SK-N-MC (cell line): ENCODE results near the gene TBC1D20.

Experiments used
- DNase-seq: peaks from one replicate; pipeline ENCODE4 v3.0.0-alpha.2; 2011; ENCODE audit warnings: low read depth, low spot score
- H3K27ac ChIP-seq: fragments of 200-600 bp; sonication (generic); 2 replicates; pipeline ENCODE4 v1.5.1; 2016; ENCODE audit warnings: mixed run types
- H3K36me3 ChIP-seq: fragments of 200-600 bp; sonication (generic); 2 replicates; pipeline ENCODE4 v1.6.1; 2017; ENCODE audit warnings: antibody characterized with exemption, low read length, mixed read lengths; ENCODE audit not compliant: insufficient read depth
- H3K4me3 ChIP-seq: fragments of 200-600 bp; sonication (generic); 2 replicates; pipeline ENCODE4 v1.5.1; 2016
- H3K9ac ChIP-seq: fragments of 200-600 bp; sonication (generic); 2 replicates; pipeline ENCODE4 v1.8.0; 2017; ENCODE audit warnings: mixed run types, mixed read lengths; ENCODE audit not compliant: insufficient read length
- H3K9me3 ChIP-seq: fragments of 200-600 bp; sonication (generic); 2 replicates; pipeline ENCODE4 v1.6.1; 2017; ENCODE audit warnings: low read depth, mild to moderate bottlenecking, antibody characterized with exemption, low read length, moderate library complexity, mixed read lengths
- EZH2 ChIP-seq: fragments of 200-600 bp; sonication (generic); IDR thresholded peaks from one replicate; pipeline ENCODE4 v1.6.1; 2017; ENCODE audit warnings: antibody characterized with exemption
- FOXP2 ChIP-seq: optimal IDR thresholded peaks from 2 replicates; pipeline ENCODE3; 2011; ENCODE audit warnings: mild to moderate bottlenecking, moderate library complexity; ENCODE audit not compliant: insufficient read depth; ENCODE audit errors: extremely low read length, control extremely low read depth
- POLR2AphosphoS5 ChIP-seq: IDR thresholded peaks from 2 replicates; pipeline ENCODE4 v1.6.1; 2012; ENCODE audit warnings: mild to moderate bottlenecking, low read depth, low read length, borderline replicate concordance

The TBC1D20 gene

GRCh38 chr20:430091-430999 lies 32.0 kb downstream of the TBC1D20 start:
- H3K36me3 ChIP-seq, result peaks cover 14% of the 10 kb centered on the region; the same call in 1 of the 2 replicates

GRCh38 chr20:428658-429200 lies 33.6 kb downstream of the TBC1D20 start:
- no peak overlapping the region for H3K27ac ChIP-seq
- no peak overlapping the region for H3K9ac ChIP-seq
- TF ChIP-seq EZH2 (no peak), FOXP2 (no peak), POLR2AphosphoS5 (no peak)
- H3K4me3 ChIP-seq, result no peak overlapping the region
- no peaks in the 10 kb centered on the region for H3K9me3 ChIP-seq
- H3K36me3 ChIP-seq, result peaks cover 17% of the 10 kb centered on the region; the same call in 1 of the 2 replicates
- no peak for DNase-seq

More at GRCh38 chr20:430091-430999, 32.0 kb downstream of the TBC1D20 start:
- Histone ChIP-seq H3K27ac (no peak overlapping the region), H3K4me3 (no peak overlapping the region), H3K9me3 (no peaks in the 10 kb centered on the region), H3K9ac (no peak overlapping the region)
- TF ChIP-seq FOXP2 (no peak), POLR2AphosphoS5 (no peak)
- DNase-seq, result no peak

DNA sequence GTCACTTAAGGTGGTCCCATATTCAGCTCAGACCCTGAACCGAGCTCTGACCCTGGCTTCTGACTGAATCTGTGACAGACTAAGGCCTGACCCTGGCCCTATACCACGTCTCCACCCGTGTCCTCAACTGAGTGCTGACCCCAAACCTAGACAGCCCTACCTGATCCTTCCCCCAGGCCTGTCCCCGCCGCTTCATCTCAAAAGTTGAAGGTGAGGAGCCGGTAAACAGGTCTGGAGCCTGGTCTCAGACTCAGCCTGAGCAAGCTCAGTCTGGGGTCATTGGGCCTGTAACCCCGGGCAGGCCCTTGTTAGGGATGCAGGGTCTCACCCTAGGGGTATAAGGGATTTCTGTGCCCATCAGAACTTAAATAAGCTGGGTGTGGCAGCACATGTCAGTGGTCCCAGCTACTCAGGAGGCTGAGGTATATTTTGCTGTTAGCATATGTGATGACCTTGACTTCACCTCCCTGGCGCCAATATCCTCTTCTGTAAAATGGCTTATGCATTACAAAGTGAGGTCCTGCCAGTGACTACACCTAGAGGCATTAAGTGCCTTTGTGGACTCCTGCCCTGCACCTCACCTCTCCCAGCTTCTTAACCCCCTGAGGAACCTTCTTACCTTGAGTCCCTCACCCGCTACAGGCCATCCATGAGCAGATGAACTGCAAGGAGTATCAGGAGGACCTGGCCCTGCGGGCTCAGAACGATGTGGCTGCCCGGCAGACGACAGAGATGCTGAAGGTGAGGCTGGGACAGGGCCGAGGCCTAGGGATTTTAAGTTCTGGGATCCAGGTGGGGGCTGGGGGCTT lies 34.3 kb downstream of the TBC1D20 start:
- TF ChIP-seq FOXP2 (no peak), EZH2 (no peak), POLR2AphosphoS5 (no peak)
- Histone ChIP-seq H3K9me3 (no peaks in the 10 kb centered on the region), H3K36me3 (peaks cover 18% of the 10 kb centered on the region; the same call in 1 of the 2 replicates), H3K27ac (no peak overlapping the region), H3K4me3 (no peak overlapping the region), H3K9ac (no peak overlapping the region)
- no peak for DNase-seq

GRCh38 chr20:427401-427800 lies 34.9 kb downstream of the TBC1D20 start:
- no peak for DNase-seq
- Histone ChIP-seq H3K9me3 (no peaks in the 10 kb centered on the region), H3K9ac (no peak overlapping the region), H3K4me3 (no peak overlapping the region), H3K36me3 (peaks cover 18% of the 10 kb centered on the region; the same call in 1 of the 2 replicates), H3K27ac (no peak overlapping the region)
- TF ChIP-seq FOXP2, result no peak
- TF ChIP-seq EZH2, result no peak
- no peak for TF ChIP-seq POLR2AphosphoS5

DNA sequence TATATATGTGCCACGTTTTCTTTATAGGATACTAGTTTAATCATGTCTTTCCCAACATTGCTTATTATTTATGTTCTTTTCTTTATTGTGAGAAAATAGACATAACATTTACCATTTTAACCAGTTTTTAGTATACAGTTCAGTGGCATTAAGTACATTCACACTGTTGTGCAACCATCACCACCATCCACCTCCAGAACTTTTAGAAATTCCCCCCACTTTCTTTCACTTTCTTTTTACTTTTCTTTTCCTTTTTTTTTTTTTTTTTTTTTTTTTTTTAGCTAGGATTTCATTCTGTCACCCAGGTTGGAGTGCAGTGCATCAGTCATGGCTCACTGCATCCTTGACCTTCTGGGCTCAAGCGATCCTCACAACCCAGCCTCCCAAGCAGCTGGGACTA lies 35.8 kb downstream of the TBC1D20 start:
- TF ChIP-seq FOXP2, result no peak
- no peak for DNase-seq
- no peak overlapping the region for H3K9ac ChIP-seq
- H3K9me3 ChIP-seq, result no peaks in the 10 kb centered on the region
- H3K27ac ChIP-seq, result no peak overlapping the region
- H3K36me3 ChIP-seq, result peaks cover 18% of the 10 kb centered on the region; the same call in 1 of the 2 replicates
- no peak overlapping the region for H3K4me3 ChIP-seq

DNA sequence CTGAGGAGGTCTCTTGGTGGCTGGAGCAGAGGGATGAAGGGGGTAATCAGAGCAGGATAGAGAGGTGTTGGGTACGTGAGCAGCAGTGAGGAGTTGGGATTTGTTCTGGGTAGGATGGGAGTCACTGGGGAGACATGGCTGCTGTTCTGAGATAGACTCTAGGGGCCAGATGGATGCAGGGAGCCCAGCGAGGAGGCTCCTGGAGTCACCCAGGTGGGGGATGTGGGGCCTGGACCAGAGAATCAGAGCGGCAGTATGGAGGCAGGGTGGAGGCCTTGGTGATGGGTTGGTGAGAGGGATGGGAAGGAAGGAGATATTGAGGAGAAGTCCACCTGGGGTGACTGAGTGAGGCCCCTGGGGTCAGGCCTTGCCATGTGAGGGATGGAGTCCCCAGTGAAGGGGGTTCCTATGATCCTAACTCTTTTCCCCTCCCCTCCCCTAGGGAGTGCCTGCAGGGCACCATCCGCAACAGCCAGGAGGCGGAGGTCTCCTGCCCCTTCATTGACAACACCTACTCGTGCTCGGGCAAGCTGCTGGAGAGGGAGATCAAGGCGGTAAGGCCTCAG lies 40.6 kb downstream of the TBC1D20 start:
- no peak for DNase-seq
- H3K4me3 ChIP-seq, result no peak overlapping the region
- peaks cover 11% of the 10 kb centered on the region; the same call in 1 of the 2 replicates for H3K36me3 ChIP-seq
- H3K27ac ChIP-seq, result no peak overlapping the region
- no peak overlapping the region for H3K9ac ChIP-seq
- H3K9me3 ChIP-seq, result no peaks in the 10 kb centered on the region
- no peak for TF ChIP-seq EZH2
- no peak for TF ChIP-seq POLR2AphosphoS5

DNA sequence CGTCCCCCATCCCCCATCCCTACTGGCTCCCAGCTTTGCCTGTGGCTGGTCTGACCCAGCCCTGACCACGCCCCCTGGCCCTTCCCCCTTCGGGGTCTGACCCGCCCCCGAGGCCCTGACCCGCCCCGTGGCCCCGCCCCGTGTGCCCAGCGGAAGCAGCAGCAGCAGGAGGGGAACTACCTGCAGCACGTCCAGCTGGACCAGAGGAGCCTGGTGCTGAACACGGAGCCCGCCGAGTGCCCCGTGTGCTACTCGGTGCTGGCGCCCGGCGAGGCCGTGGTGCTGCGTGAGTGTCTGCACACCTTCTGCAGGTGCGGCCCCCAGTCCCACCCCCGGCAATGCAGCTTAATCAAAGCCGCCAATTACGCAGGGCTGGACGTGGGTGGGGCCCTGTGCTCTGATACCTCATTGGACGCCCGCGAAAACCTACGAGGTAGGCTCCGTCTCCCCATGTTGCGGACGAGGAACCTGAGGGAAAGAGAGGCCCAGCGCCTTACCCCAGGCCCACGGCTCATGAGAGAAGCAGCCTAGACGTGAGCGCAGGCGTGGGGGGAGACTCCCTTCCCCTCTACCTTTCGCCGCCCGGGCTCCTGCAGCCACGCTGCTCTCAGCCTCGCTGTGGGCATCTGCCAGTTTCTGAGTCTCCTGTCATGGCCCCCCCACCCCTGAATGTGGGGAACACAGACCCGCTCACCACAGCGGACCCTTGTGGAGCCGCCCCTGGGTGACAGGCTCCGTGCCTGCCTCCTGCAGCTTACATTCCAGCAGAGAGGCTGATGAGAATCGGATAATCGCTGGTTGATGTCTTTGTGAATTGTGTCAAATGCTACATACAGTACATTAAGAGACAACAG lies 41.4 kb downstream of the TBC1D20 start:
- no peak for TF ChIP-seq POLR2AphosphoS5
- TF ChIP-seq EZH2, result no peak
- H3K27ac ChIP-seq, result no peak overlapping the region
- H3K9ac ChIP-seq, result no peak overlapping the region
- no peak overlapping the region for H3K4me3 ChIP-seq
- DNase-seq, result no peak
- peaks cover 11% of the 10 kb centered on the region; the same call in 1 of the 2 replicates for H3K36me3 ChIP-seq
- no peaks in the 10 kb centered on the region for H3K9me3 ChIP-seq
